ENCODE measurements around the gene NBEAL1.
"Not testable (repeated sequence)": the region's sequence is repeated elsewhere in the genome, so short reads cannot be mapped to it uniquely, and the experiment has no call there.

The NBEAL1 gene

DNA sequence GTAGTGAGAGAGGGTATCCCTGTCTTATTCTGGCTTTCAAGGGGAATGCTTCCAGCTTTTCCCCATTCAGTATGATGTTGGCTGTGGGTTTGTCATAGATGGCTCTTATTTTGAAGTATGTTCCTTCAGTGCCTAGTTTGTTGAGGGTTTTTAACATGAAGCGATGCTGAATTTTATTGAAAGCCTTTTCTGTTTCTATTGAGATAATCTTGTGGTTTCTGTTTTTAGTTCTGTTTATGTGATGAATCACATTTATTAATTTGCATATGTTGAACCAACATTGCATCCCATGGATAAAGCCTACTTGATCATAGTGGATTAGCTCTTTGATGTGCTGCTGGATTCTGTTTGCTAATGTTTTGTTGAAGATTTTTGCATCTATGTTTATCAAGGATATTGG lies 87.7 kb downstream of the NBEAL1 start:
- H3K4me3 ChIP-seq (ENCODE audit: control insufficient read depth in 1 of 7, extremely low read depth in 1 of 7, insufficient read depth in 4 of 7, low read depth in 2 of 7, low read length in 6 of 7); H3K27me3 ChIP-seq (replicated peaks in 2 of 5; ENCODE audit: control insufficient read depth in 4 of 5, insufficient read depth in 5 of 5, low read length in 4 of 5); DNase-seq; H3K4me1 ChIP-seq (ENCODE audit: control extremely low read depth in 1 of 4, control insufficient read depth in 4 of 4, insufficient read depth in 4 of 4, low read length in 3 of 4); POLR2A ChIA-PET; H3K27ac ChIP-seq (ENCODE audit: insufficient read depth in 1 of 2, low read depth in 1 of 2, low read length in 2 of 2, poor library complexity in 1 of 2, severe bottlenecking in 2 of 2); CTCF ChIA-PET: not testable (repeated sequence)
- peaks cover 0 to 23% (median 2%) of the 10 kb centered on the region in 4 experiments for H3K36me3 ChIP-seq (ENCODE audit: control insufficient read depth in 4 of 4, insufficient read depth in 4 of 4, low read length in 3 of 4)
- no CpG with 5 or more reads among the region's 1 CpG for WGBS (ENCODE audit: insufficient coverage)
- peaks cover 0 to 33% (median 6%) of the 10 kb centered on the region in 5 experiments for H3K9me3 ChIP-seq (ENCODE audit: control extremely low read depth in 1 of 5, control insufficient read depth in 4 of 5, insufficient read depth in 2 of 5, low read depth in 1 of 5, low read length in 4 of 5)

DNA sequence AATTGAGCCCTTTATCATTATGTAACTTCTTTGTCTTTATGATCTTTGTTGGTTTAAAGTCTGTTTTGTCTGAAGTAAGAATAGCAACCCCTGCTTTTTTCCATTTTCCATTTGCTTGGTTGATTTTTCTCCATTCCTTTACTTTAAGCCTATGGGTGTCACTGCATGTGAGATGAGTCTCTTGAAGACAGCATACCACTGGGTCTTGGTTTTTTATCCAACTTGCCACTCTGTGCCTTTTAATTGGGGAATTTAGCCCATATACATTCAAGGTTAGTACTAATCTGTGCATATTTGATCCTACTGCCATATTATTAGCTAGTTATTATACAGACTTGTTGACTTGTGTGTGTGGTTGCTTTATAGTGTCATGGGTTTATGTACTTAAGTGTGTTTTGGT lies 89.6 kb downstream of the NBEAL1 start:
- CTCF ChIA-PET: no interaction called here
- peak in 2 of 3 donors; percentile 24 to 28 for DNase-seq
- POLR2A ChIA-PET: no interaction called here
- Histone ChIP-seq H3K4me3 (ENCODE audit: control insufficient read depth in 1 of 7, extremely low read depth in 1 of 7, insufficient read depth in 4 of 7, low read depth in 2 of 7, low read length in 6 of 7) (no peak overlapping the region), H3K27me3 (replicated peaks in 2 of 5; ENCODE audit: control insufficient read depth in 4 of 5, insufficient read depth in 5 of 5, low read length in 4 of 5) (no peaks in the 10 kb centered on the region), H3K27ac (ENCODE audit: insufficient read depth in 1 of 2, low read depth in 1 of 2, low read length in 2 of 2, poor library complexity in 1 of 2, severe bottlenecking in 2 of 2) (no peak overlapping the region), H3K9me3 (ENCODE audit: control extremely low read depth in 1 of 5, control insufficient read depth in 4 of 5, insufficient read depth in 2 of 5, low read depth in 1 of 5, low read length in 4 of 5) (peaks cover 0 to 33% (median 6%) of the 10 kb centered on the region in 5 experiments), H3K4me1 (ENCODE audit: control extremely low read depth in 1 of 4, control insufficient read depth in 4 of 4, insufficient read depth in 4 of 4, low read length in 3 of 4) (no peaks in the 10 kb centered on the region), H3K36me3 (ENCODE audit: control insufficient read depth in 4 of 4, insufficient read depth in 4 of 4, low read length in 3 of 4) (peaks cover 5 to 31% (median 8%) of the 10 kb centered on the region in 4 experiments)

DNA sequence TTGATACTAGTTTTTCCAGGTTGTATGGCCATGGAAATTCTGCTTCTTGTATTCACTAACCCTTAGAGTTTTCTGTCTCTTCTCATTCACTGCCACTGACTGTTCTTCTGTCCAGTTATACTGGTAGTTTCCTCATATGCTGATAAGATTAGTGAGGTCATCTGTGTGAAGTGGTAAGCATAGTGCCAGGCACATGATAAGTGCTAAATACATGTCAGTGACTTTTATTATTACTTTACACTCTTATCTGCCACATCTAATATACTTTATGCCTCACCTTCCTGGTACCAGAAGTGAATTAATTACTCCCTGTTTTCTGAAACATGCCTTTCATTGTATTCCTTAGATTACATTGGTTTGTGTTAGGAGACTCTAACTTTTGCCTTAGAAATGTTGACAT lies 91.3 kb downstream of the NBEAL1 start:
- no peaks in the 10 kb centered on the region for H3K4me1 ChIP-seq (ENCODE audit: control extremely low read depth in 1 of 4, control insufficient read depth in 4 of 4, insufficient read depth in 4 of 4, low read length in 3 of 4)
- H3K9me3 ChIP-seq (ENCODE audit: control extremely low read depth in 1 of 5, control insufficient read depth in 4 of 5, insufficient read depth in 2 of 5, low read depth in 1 of 5, low read length in 4 of 5): peaks cover 0 to 33% (median 6%) of the 10 kb centered on the region in 5 experiments
- no peak overlapping the region for H3K27ac ChIP-seq (ENCODE audit: insufficient read depth in 1 of 2, low read depth in 1 of 2, low read length in 2 of 2, poor library complexity in 1 of 2, severe bottlenecking in 2 of 2)
- DNase-seq: no peak
- POLR2A ChIA-PET: no interaction called here
- peaks cover 5 to 32% (median 8%) of the 10 kb centered on the region in 4 experiments for H3K36me3 ChIP-seq (ENCODE audit: control insufficient read depth in 4 of 4, insufficient read depth in 4 of 4, low read length in 3 of 4)
- H3K27me3 ChIP-seq (replicated peaks in 2 of 5; ENCODE audit: control insufficient read depth in 4 of 5, insufficient read depth in 5 of 5, low read length in 4 of 5): no peaks in the 10 kb centered on the region
- H3K4me3 ChIP-seq (ENCODE audit: control insufficient read depth in 1 of 7, extremely low read depth in 1 of 7, insufficient read depth in 4 of 7, low read depth in 2 of 7, low read length in 6 of 7): no peak overlapping the region
- CTCF ChIA-PET: no interaction called here

DNA sequence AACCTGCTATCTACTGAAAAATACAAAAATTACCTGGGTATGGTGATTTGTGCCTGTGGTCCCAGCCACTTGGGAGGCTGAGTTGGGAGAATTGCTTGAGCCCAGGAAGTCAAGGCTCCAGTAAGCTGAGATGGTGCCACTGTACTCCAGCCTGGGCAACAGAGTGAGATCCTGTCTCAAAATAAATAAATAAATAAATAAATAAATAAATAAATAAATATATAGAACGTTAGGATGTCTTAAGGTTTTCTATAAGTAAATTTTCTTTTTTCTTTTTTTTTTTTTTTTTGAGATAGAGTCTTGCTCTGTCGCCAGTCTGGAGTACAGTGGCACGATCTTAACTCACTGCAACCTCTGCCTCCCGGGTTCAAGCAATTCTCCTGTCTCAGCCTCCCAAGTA lies 95.8 kb downstream of the NBEAL1 start:
- H3K4me1 ChIP-seq (ENCODE audit: control extremely low read depth in 1 of 4, control insufficient read depth in 4 of 4, insufficient read depth in 4 of 4, low read length in 3 of 4); CTCF ChIA-PET; POLR2A ChIA-PET; DNase-seq; H3K27me3 ChIP-seq (replicated peaks in 2 of 5; ENCODE audit: control insufficient read depth in 4 of 5, insufficient read depth in 5 of 5, low read length in 4 of 5); H3K27ac ChIP-seq (ENCODE audit: insufficient read depth in 1 of 2, low read depth in 1 of 2, low read length in 2 of 2, poor library complexity in 1 of 2, severe bottlenecking in 2 of 2); H3K9me3 ChIP-seq (ENCODE audit: control extremely low read depth in 1 of 5, control insufficient read depth in 4 of 5, insufficient read depth in 2 of 5, low read depth in 1 of 5, low read length in 4 of 5); H3K4me3 ChIP-seq (ENCODE audit: control insufficient read depth in 1 of 7, extremely low read depth in 1 of 7, insufficient read depth in 4 of 7, low read depth in 2 of 7, low read length in 6 of 7): not testable (repeated sequence)
- no CpG with 5 or more reads among the region's 4 CpGs for WGBS (ENCODE audit: insufficient coverage)
- peaks cover 5 to 33% (median 14%) of the 10 kb centered on the region in 4 experiments for H3K36me3 ChIP-seq (ENCODE audit: control insufficient read depth in 4 of 4, insufficient read depth in 4 of 4, low read length in 3 of 4)

DNA sequence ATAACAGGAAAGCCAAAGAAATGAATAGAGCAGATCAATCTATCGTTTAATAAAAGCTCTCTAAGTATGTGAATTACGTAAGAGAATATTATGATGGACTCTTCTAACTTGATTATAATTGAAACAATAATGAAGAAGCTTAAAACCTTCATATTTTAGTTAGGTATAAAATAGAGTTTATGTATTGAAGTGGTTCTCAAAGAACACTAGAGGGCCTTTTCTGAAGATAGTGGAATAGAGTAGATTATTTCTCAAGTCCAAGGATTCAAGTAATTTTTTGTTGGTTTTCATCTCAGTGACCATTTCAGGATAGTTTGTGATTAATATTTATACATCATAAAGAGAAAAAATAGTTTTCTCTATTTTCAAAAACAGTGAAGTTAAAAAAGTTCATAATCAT lies 97.7 kb downstream of the NBEAL1 start:
- ChIA-PET CTCF (interaction anchor here (0.6 kb wide), 1 partner anchor 937 kb away, joined by 5 read pairs; no protein-coding TSS in a partner anchor), POLR2A (no interaction called here)
- Histone ChIP-seq H3K9me3 (ENCODE audit: control extremely low read depth in 1 of 5, control insufficient read depth in 4 of 5, insufficient read depth in 2 of 5, low read depth in 1 of 5, low read length in 4 of 5) (no peaks in the 10 kb centered on the region), H3K4me1 (ENCODE audit: control extremely low read depth in 1 of 4, control insufficient read depth in 4 of 4, insufficient read depth in 4 of 4, low read length in 3 of 4) (no peaks in the 10 kb centered on the region), H3K4me3 (ENCODE audit: control insufficient read depth in 1 of 7, extremely low read depth in 1 of 7, insufficient read depth in 4 of 7, low read depth in 2 of 7, low read length in 6 of 7) (no peak overlapping the region), H3K36me3 (ENCODE audit: control insufficient read depth in 4 of 4, insufficient read depth in 4 of 4, low read length in 3 of 4) (peaks cover 5 to 27% (median 14%) of the 10 kb centered on the region in 4 experiments), H3K27me3 (replicated peaks in 2 of 5; ENCODE audit: control insufficient read depth in 4 of 5, insufficient read depth in 5 of 5, low read length in 4 of 5) (no peaks in the 10 kb centered on the region), H3K27ac (ENCODE audit: insufficient read depth in 1 of 2, low read depth in 1 of 2, low read length in 2 of 2, poor library complexity in 1 of 2, severe bottlenecking in 2 of 2) (no peak overlapping the region)
- no peak for DNase-seq
- no CpG with 5 or more reads among the region's 2 CpGs for WGBS (ENCODE audit: insufficient coverage)

DNA sequence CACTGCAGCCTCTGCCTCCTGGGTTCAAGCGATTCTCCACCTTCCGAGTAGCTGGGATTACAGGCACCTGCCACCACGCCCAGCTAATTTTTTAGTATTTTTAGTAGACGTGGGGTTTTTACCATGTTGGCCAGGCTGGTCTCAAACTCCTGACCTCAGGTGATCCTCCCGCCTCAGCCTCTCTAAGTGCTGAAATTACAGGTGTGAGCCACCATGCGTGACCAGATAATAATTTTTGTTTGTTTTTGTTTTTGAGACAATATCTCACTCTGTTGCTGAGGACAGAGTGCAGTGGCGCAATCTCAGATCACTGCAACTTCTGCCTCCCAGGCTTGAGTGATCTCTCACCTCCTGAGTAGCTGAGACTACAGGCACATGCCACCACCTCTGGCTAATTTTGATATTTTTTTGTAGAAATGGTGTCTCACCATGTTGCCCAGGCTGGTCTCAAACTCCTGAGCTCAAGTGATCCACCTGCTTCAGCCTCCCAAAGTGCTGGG lies 100.6 kb downstream of the NBEAL1 start:
- 75% methylated on average over 4 of the region's 7 CpGs for WGBS (ENCODE audit: insufficient coverage)
- H3K4me1 ChIP-seq (ENCODE audit: control extremely low read depth in 1 of 4, control insufficient read depth in 4 of 4, insufficient read depth in 4 of 4, low read length in 3 of 4); POLR2A ChIA-PET; H3K27me3 ChIP-seq (replicated peaks in 2 of 5; ENCODE audit: control insufficient read depth in 4 of 5, insufficient read depth in 5 of 5, low read length in 4 of 5); H3K4me3 ChIP-seq (ENCODE audit: control insufficient read depth in 1 of 7, extremely low read depth in 1 of 7, insufficient read depth in 4 of 7, low read depth in 2 of 7, low read length in 6 of 7); DNase-seq; H3K9me3 ChIP-seq (ENCODE audit: control extremely low read depth in 1 of 5, control insufficient read depth in 4 of 5, insufficient read depth in 2 of 5, low read depth in 1 of 5, low read length in 4 of 5); H3K27ac ChIP-seq (ENCODE audit: insufficient read depth in 1 of 2, low read depth in 1 of 2, low read length in 2 of 2, poor library complexity in 1 of 2, severe bottlenecking in 2 of 2); CTCF ChIA-PET: not testable (repeated sequence)
- peaks cover 0 to 15% (median 7%) of the 10 kb centered on the region in 4 experiments for H3K36me3 ChIP-seq (ENCODE audit: control insufficient read depth in 4 of 4, insufficient read depth in 4 of 4, low read length in 3 of 4)

DNA sequence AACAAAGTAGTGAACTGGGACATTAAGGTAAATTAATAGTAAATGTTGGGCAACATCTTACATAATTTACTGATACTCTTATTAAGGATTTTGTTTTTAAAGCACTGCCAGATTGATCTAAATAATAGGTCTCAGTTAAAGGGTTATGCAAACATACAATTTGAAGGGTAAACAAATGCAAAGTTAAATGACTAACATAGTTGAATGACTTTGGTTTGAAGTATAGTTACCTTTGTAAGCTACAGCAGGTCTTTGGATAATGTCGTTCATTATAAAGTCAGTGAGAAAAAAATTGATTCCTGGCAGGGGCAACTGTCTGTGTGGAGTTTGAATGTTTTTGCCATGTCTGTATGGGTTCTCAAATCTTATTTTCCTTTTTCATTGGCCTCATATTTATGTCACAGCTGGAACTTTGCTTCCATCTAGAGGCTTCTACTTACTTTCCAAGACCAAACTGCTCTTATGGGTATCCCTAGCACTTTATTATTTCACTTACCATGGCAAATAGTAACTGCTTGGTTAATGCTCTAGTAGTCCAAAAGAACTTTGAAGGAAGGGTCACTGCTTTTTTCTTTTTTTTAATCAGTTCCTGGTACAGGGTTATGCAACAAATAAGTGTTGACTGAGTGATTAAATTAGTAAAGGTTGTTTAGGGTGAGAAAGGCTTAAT lies 107.8 kb downstream of the NBEAL1 start:
- WGBS (ENCODE audit: insufficient coverage): no CpG with 5 or more reads among the region's 1 CpG
- CTCF ChIA-PET: no interaction called here
- POLR2A ChIA-PET: no interaction called here

More for the DNA sequence above, 107.8 kb downstream of the NBEAL1 start:
- no peak overlapping the region for H3K27ac ChIP-seq (ENCODE audit: insufficient read depth in 1 of 2, low read depth in 1 of 2, low read length in 2 of 2, poor library complexity in 1 of 2, severe bottlenecking in 2 of 2)
- no peaks in the 10 kb centered on the region for H3K9me3 ChIP-seq (ENCODE audit: control extremely low read depth in 1 of 5, control insufficient read depth in 4 of 5, insufficient read depth in 2 of 5, low read depth in 1 of 5, low read length in 4 of 5)
- no peaks in the 10 kb centered on the region for H3K27me3 ChIP-seq (replicated peaks in 2 of 5; ENCODE audit: control insufficient read depth in 4 of 5, insufficient read depth in 5 of 5, low read length in 4 of 5)
- H3K4me3 ChIP-seq (ENCODE audit: control insufficient read depth in 1 of 7, extremely low read depth in 1 of 7, insufficient read depth in 4 of 7, low read depth in 2 of 7, low read length in 6 of 7): no peak overlapping the region
- peaks cover 0 to 5% (median under 1%) of the 10 kb centered on the region in 4 experiments for H3K36me3 ChIP-seq (ENCODE audit: control insufficient read depth in 4 of 4, insufficient read depth in 4 of 4, low read length in 3 of 4)
- H3K4me1 ChIP-seq (ENCODE audit: control extremely low read depth in 1 of 4, control insufficient read depth in 4 of 4, insufficient read depth in 4 of 4, low read length in 3 of 4): no peaks in the 10 kb centered on the region
- DNase-seq: peak; percentile 22 to 56 (median 44)

Measured in common myeloid progenitor, CD34-positive (primary cell).